ENCODE data around the gene ZSCAN5C.
"Not testable (repeated sequence)": the region's sequence is repeated elsewhere in the genome, so short reads cannot be mapped to it uniquely, and the experiment has no call there.

GRCh38 chr19:56176310-56176709 is 25.8 kb upstream of the ZSCAN5C start:
- not testable (repeated sequence) for TF ChIP-seq CTCF, POLR2A (IDR thresholded peaks at IDR 0.05)
